ENCODE measurements around the gene VAMP4. TPM values are rescaled to one million over a fixed set of nuclear protein-coding genes. Genes with fewer than 3 reads are reported as not detected.
"Not testable (repeated sequence)": the region's sequence is repeated elsewhere in the genome, so short reads cannot be mapped to it uniquely, and the experiment has no call there.

The VAMP4 gene
- total RNA-seq, 1 donor from 2014 or later: 16.2 TPM

GRCh38 chr1:171707583-171707982, 34.3 kb downstream of the VAMP4 start:
- peaks cover 2% of the 10 kb centered on the region for H3K4me1 Mint-ChIP-seq
- no peaks in the 10 kb centered on the region for H3K36me3 ChIP-seq
- H3K27ac Mint-ChIP-seq: no peak overlapping the region
- no peaks in the 10 kb centered on the region for H3F3A ChIP-seq (ENCODE audit: low read depth)
- no peaks in the 10 kb centered on the region for H3K9me3 ChIP-seq (ENCODE audit: low read depth)
- H3K36me3 Mint-ChIP-seq: peaks cover 2% of the 10 kb centered on the region
- H3K9me3 Mint-ChIP-seq: no peaks in the 10 kb centered on the region
- no peak for TF ChIP-seq CTCF (IDR thresholded peaks at IDR 0.05)
- TF ChIP-seq EZH2 (IDR thresholded peaks at IDR 0.05): no peak
- no peak overlapping the region for H3K4me3 Mint-ChIP-seq
- no peaks in the 10 kb centered on the region for H3K27me3 ChIP-seq
- no peak for DNase-seq (ENCODE audit: low spot score)
- no peaks in the 10 kb centered on the region for H3K79me2 ChIP-seq (ENCODE audit: low read depth)
- no peaks in the 10 kb centered on the region for H3K4me1 ChIP-seq
- no peaks in the 10 kb centered on the region for H3K27me3 Mint-ChIP-seq (ENCODE audit: insufficient read depth, low read depth)
- H4K20me1 ChIP-seq (ENCODE audit: low read depth): no peaks in the 10 kb centered on the region
- H3K4me2 ChIP-seq: no peak overlapping the region
- H3K4me3 ChIP-seq: no peak overlapping the region
- H2AFZ ChIP-seq (replicated peaks): no peak overlapping the region
- no peak overlapping the region for H3K27ac ChIP-seq
- no peak overlapping the region for H3K9ac ChIP-seq

GRCh38 chr1:171702598-171702997, 39.3 kb downstream of the VAMP4 start:
- Histone ChIP-seq H3K4me2 (no peak overlapping the region), H4K20me1 (ENCODE audit: low read depth) (no peaks in the 10 kb centered on the region), H3F3A (ENCODE audit: low read depth) (no peaks in the 10 kb centered on the region), H3K4me3 (no peak overlapping the region), H2AFZ (replicated peaks) (no peak overlapping the region), H3K9me3 (ENCODE audit: low read depth) (no peaks in the 10 kb centered on the region), H3K9ac (no peak overlapping the region), H3K36me3 (no peaks in the 10 kb centered on the region), H3K79me2 (ENCODE audit: low read depth) (no peaks in the 10 kb centered on the region), H3K4me1 (peaks cover 14% of the 10 kb centered on the region), H3K27ac (no peak overlapping the region), H3K27me3 (no peaks in the 10 kb centered on the region)
- H3K4me3 Mint-ChIP-seq: no peak overlapping the region
- H3K4me1 Mint-ChIP-seq: peaks cover 26% of the 10 kb centered on the region
- H3K9me3 Mint-ChIP-seq: no peaks in the 10 kb centered on the region
- no peaks in the 10 kb centered on the region for H3K36me3 Mint-ChIP-seq
- DNase-seq (ENCODE audit: low spot score): no peak
- H3K27me3 Mint-ChIP-seq (ENCODE audit: insufficient read depth, low read depth): peaks cover 2% of the 10 kb centered on the region
- no peak for TF ChIP-seq EZH2 (IDR thresholded peaks at IDR 0.05)
- no peak for TF ChIP-seq EZH2phosphoT487 (IDR thresholded peaks at IDR 0.05)
- no peak for TF ChIP-seq CTCF (IDR thresholded peaks at IDR 0.05)
- no peak overlapping the region for H3K27ac Mint-ChIP-seq

- H3K27ac ChIP-seq: peak overlapping the region; percentile 22
- H3K79me2 ChIP-seq (ENCODE audit: low read depth): no peaks in the 10 kb centered on the region
- H3K4me2 ChIP-seq: no peak overlapping the region
- H3K9me3 ChIP-seq (ENCODE audit: low read depth): no peaks in the 10 kb centered on the region
- Mint-ChIP-seq H3K27ac (peak overlapping the region; percentile 32), H3K27me3 (ENCODE audit: insufficient read depth, low read depth) (peaks cover 5% of the 10 kb centered on the region), H3K4me1 (peaks cover 26% of the 10 kb centered on the region), H3K36me3 (peaks cover 8% of the 10 kb centered on the region), H3K4me3 (no peak overlapping the region), H3K9me3 (peaks cover 9% of the 10 kb centered on the region)
- H3K4me3 ChIP-seq: no peak overlapping the region
- H3F3A ChIP-seq (ENCODE audit: low read depth): no peaks in the 10 kb centered on the region
- H3K36me3 ChIP-seq: no peaks in the 10 kb centered on the region
- H2AFZ ChIP-seq (replicated peaks): no peak overlapping the region
- peaks cover 14% of the 10 kb centered on the region for H3K4me1 ChIP-seq
- H3K9ac ChIP-seq: no peak overlapping the region
- H4K20me1 ChIP-seq (ENCODE audit: low read depth): no peaks in the 10 kb centered on the region
- DNase-seq (ENCODE audit: low spot score): peak; percentile 42
- no peaks in the 10 kb centered on the region for H3K27me3 ChIP-seq
- TF ChIP-seq CTCF (IDR thresholded peaks at IDR 0.05): no peak
- no peak for TF ChIP-seq EZH2phosphoT487 (IDR thresholded peaks at IDR 0.05)
- TF ChIP-seq EZH2 (IDR thresholded peaks at IDR 0.05): no peak
Observed at GRCh38 chr1:171699531-171699930, 42.3 kb downstream of the VAMP4 start.

- not testable (repeated sequence) for H3K36me3 Mint-ChIP-seq; H3K4me3 ChIP-seq; H3K9me3 ChIP-seq (ENCODE audit: low read depth); DNase-seq (ENCODE audit: low spot score); H3K79me2 ChIP-seq (ENCODE audit: low read depth); H3K4me3 Mint-ChIP-seq; H3K27me3 ChIP-seq; H3K27me3 Mint-ChIP-seq (ENCODE audit: insufficient read depth, low read depth); H4K20me1 ChIP-seq (ENCODE audit: low read depth); H2AFZ ChIP-seq (replicated peaks); H3K9ac ChIP-seq; H3F3A ChIP-seq (ENCODE audit: low read depth); H3K27ac Mint-ChIP-seq; H3K4me2 ChIP-seq; H3K36me3 ChIP-seq; H3K27ac ChIP-seq
- H3K4me1 Mint-ChIP-seq: peaks cover 17% of the 10 kb centered on the region
- peaks cover 19% of the 10 kb centered on the region for H3K9me3 Mint-ChIP-seq
- peaks cover 13% of the 10 kb centered on the region for H3K4me1 ChIP-seq
Observed at GRCh38 chr1:171695772-171696171, 46.1 kb downstream of the VAMP4 start.

- not testable (repeated sequence) for H3K4me3 ChIP-seq; H4K20me1 ChIP-seq (ENCODE audit: low read depth); H3K4me2 ChIP-seq; H3K9ac ChIP-seq; H3K36me3 Mint-ChIP-seq; H3K4me3 Mint-ChIP-seq; H3K36me3 ChIP-seq; H2AFZ ChIP-seq (replicated peaks); H3K27me3 Mint-ChIP-seq (ENCODE audit: insufficient read depth, low read depth); H3K4me1 Mint-ChIP-seq; H3K27ac Mint-ChIP-seq; H3K4me1 ChIP-seq; H3F3A ChIP-seq (ENCODE audit: low read depth); H3K27ac ChIP-seq; H3K79me2 ChIP-seq (ENCODE audit: low read depth); DNase-seq (ENCODE audit: low spot score); H3K27me3 ChIP-seq; H3K9me3 ChIP-seq (ENCODE audit: low read depth)
- H3K9me3 Mint-ChIP-seq: peaks cover 19% of the 10 kb centered on the region
Observed at GRCh38 chr1:171693541-171693940, 48.3 kb downstream of the VAMP4 start.

All from neural progenitor cell (in vitro differentiated cells).